HG02852 (cell line): ENCODE measurements around the gene C19orf85.
"Not testable (repeated sequence)": the region's sequence is repeated elsewhere in the genome, so short reads cannot be mapped to it uniquely, and the experiment has no call there.

ENCODE experiments used
- ATAC-seq: cut with Tn5 transposase; IDR thresholded peaks from one replicate; pipeline ENCODE4 v1.9.1; 2021; ENCODE audit warnings: mild to moderate bottlenecking, moderate library complexity; ENCODE audit not compliant: unreplicated experiment

The C19orf85 gene

DNA sequence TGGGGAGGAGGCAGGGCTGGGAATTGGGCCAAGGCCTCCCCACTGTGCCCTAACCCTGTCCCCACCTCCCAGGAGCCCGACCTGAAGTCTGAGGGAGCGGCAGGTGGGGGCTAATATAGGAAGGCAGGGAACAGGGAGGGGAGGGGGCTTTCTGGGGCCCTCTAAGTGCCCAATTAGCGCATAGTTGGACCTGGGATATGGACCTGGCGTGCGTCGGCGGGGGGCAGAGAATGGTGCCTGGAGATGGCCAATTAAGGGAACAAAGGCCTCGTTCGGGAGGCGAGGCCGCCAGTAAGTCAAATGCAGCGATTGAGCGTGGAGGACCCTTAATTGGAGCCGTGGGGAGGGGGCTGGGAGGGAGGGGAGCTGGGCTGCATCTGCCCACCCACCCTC lies at the start of gene C19orf85:
C19orf85 (minus strand) TSS at position 90 of the 393 bp plus-strand sequence. CDS start 197 bp downstream, outside the sequence.
- ATAC-seq = no peak

DNA sequence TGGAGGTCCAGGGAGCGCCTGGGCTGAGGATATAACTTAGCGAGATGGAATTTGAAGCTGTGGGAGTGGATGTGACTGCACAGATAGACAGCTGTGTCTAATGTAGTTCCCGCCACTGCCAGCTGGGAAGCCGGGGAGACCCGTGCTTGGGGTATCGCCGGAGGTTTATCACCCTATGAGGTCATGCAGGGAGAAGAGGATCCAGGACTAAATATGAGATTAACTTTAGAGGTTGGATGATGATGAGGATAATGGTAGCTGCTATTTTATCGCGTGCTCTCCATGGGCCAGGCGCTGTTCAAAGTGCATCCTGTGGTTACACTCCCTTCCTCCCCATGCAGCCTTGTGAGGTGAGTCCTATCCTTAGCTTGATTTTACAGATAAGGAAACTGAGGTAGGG lies 43.6 kb upstream of the C19orf85 start:
- no peak for ATAC-seq

DNA sequence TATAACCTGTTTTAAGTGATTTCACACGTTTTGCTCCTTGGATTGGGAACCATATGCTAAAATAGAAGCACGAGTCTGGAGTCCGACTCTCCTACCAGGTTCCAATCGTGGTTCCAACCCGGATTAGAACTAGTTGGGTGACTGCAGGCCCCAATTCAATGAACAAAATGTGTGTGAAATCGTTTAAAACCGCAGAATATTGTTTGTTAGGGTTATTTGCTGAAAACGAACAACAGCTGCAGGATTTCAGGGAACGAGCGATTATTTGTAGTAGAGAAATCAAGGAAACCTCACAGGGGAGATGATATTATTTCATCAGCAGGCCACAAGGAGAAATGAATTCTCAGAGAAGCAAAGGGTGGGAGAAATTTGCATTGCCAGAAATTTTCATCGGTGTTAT lies 40.4 kb upstream of the C19orf85 start:
- no peak for ATAC-seq

DNA sequence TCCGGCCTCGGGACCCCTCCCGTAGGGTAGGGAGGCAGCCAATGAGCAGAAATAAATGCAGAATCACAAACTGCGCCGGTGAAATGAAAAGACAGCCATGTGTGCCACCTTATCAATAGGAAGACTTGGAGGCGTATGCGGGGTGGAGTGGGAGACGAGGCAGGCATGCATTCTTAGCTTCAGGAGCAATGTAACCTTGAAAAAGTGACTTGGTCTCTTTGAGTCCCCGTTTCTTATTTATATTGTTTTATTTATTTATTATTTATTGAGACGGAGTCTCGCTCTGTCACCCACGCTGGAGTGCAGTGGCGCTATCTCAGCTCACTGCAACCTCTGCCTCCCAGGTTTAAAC lies 39.7 kb upstream of the C19orf85 start:
- ATAC-seq = no peak

DNA sequence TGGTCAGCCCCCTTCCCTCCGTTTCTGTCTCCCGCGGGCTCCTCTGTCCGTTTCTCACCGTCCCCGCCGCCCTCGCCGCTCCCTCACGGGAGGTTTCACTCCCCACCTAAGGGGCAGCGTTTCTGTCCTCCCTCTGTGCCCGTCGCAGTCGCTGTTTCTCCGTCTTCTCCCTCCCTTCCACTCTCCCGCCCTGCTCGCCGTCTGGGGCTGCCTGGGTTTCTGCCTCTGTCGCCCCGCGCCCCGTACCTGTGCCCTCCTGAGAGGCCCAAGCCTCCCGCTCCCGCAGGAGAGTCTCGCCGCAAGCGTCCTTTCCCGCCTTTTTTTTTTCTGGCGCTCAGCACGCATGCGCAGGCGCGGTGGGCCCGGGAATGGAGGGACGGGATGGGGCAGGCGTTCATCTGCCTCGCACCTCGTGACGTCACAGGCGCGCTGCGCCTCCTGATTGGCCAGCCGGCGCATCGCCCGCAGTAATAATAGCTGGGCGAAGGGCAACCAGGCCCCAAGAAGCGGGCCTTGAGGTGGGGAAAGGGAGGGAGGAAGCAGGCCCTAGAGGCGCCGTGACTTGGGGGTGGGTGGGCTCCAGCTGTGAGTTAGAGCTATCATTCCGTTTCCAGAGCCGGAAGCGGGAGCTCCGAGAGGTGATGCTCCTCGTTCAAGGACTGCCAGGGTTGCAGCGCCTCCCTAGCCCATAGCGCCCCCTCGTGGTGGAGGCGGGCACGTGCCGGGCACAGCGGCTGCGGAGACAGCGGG lies 39.1 kb upstream of the C19orf85 start:
- peak; percentile 95 for ATAC-seq

DNA sequence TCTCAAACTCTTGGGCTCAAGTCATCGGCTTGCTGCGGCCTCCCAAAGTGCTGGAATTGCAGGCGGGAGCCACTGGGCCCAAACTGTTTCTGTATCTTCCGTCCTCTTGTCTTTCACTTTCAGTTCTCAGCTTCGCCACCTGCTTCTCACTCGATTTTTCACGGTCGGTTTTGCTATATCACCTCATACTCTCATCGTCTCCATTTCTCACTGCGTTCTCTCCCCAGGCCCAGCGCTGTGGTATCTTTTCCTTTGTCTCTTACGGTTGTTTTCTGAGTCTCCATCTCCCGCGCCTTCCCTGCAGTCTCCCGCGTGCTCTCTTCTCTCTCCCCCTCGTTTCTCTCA lies 38.6 kb upstream of the C19orf85 start:
- no peak for ATAC-seq

DNA sequence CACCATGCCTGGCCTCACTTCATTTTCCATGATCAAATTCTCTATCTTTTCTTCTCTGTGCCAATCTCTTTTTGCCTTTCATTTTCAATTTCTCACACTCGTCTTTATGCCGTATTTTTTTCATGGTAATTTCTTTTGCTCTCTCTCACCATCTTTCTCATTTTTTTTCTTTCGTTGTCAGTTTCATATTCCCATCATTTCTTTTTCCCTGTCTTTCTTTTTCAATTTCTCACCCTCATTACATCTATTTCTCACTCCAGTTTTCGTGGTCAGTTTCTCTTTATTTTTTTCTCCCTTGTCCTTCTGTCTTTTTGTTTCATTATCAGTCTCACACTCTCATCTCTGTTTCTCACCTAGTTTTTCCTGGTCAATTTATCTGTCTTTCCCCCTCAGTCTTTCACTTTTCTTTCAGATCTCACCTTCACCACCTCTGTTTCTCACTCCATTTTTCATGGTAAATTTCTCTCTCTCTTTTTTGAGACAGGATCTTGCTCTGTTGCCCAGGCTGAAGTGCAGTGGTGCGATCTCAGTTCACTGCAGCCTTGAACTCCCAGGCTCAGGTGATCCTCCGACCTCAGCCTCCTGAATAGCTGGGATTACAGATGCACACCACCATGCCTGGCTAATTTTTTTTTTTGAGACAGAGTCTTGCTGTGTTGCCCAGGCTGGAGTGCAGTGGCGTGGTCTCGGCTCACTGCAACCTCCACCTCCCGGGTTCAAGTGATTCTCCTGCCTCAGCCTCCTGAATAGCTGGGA lies 37.8 kb upstream of the C19orf85 start:
- no peak for ATAC-seq

DNA sequence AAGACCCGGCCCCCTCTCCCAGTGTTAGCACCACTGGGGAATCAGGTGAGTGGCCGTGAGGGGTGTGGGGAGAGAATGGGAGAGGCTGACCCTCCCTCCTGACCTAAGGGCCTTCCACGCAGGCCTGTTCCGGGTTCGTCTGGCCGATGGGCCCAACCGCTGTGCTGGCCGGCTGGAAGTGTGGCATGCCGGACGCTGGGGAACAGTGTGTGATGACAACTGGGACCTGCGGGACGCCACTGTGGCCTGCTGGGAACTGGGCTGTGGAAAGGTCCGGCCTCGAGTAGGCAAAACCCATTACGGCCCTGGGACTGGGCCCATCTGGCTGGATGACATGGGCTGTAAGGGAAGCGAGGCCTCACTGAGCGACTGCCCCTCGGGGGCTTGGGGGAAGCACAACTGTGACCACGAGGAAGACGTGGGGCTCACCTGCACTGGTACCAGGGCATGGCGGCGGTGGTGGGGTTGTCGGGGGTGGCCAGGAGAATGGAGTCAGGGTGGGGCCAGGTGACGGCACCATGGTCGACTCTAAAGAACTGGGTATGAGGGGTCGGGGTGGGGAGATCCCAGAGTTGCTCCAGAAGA lies 35.9 kb upstream of the C19orf85 start:
- no peak for ATAC-seq

DNA sequence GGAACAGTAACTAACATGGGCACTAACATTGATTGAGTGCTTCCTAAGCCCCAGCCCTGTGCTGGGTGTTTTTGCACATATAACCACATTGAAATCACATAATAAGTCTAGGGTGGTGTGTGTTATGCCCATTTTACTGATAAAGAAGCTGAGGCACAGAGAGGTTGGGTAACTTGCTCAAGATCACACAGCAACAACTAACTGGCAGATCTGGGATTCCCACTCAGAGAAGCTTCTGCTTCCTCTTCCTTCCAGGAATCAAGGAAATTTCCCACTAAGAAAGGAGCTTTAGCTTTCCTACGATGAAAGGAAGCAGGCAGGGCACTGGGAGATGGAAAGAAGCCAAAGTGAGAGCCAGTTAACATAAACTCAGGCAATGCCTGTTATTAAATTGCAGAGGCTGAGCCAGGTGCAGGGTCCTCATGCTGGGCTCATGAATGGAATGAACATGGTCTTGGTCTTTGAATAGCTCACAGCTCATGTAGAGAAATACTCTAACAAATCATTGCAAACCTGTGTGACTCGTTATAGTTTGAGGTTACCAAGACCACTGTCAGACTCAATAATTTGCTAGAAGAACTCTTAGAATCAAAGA lies 33.8 kb upstream of the C19orf85 start:
- ATAC-seq = no peak

DNA sequence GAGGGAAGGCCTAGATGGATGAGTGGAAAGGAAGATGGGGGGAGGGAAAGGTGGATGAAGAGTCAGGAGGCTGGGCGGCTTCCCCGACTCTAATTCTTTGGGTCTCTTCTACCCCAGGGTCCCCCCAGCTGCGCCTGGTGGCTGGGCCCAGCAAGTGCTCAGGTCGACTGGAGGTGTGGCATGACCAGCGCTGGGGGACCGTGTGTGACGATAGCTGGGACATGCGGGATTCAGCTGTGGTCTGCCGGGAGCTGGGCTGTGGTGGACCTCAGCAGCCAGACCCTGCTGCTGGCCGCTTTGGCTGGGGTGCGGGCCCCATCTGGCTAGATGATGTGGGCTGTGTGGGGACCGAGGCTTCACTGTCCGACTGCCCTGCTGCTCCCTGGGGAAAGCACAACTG lies 33.2 kb upstream of the C19orf85 start:
- no peak for ATAC-seq

DNA sequence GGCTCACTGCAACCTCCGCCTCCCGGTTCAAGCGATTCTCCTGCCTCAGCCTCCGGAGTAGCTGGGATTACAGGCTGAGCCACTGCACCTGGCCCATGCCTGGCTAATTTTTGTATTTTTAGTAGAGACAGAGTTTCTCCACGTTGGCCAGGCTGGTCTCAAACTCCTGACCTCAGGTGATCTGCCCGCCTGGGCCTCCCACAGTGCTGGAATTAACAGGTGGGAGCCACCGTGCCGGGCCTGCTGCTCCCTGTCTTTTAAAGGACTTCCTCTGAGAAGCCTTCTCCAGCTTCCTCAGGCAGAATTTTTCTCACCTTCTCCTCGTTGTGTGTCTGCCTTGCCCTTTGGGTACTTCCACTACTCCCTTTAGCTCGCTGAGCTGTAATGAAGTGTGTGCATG lies 32.3 kb upstream of the C19orf85 start:
- ATAC-seq = not testable (repeated sequence)

DNA sequence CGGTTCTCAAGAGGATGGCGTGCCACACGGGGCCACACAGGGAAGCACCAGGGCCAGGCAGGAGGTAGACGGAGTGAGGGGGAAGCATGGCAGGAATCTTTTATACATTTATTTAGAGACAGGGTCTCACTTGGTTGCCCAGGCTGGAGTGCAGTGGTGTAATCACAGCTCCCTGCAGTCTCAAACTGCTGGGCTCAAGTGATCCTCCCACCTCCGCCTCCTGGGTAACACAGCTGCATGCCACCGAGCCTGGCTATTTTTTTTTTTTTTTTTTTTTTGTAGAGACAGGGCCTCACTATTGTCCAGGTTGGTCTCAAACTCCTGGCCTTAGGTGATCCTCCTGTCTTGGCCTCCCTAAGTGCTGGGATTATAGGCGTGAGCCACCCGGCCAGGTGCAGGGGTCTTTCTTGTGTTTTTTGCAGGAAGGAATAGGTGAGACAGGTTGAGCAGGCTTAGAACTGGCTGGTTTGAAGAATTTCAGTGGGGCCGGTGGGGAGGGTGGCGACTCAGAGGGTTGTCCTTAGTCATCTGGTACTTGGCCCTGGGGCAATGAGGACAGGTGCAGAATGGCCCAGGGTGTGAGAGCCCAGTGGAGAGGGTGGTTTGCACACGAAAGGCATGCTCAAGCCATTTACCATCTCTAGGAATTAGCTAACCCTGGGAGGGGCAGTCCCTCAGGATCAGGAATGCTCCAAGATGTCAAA lies 31.2 kb upstream of the C19orf85 start:
- no peak for ATAC-seq

DNA sequence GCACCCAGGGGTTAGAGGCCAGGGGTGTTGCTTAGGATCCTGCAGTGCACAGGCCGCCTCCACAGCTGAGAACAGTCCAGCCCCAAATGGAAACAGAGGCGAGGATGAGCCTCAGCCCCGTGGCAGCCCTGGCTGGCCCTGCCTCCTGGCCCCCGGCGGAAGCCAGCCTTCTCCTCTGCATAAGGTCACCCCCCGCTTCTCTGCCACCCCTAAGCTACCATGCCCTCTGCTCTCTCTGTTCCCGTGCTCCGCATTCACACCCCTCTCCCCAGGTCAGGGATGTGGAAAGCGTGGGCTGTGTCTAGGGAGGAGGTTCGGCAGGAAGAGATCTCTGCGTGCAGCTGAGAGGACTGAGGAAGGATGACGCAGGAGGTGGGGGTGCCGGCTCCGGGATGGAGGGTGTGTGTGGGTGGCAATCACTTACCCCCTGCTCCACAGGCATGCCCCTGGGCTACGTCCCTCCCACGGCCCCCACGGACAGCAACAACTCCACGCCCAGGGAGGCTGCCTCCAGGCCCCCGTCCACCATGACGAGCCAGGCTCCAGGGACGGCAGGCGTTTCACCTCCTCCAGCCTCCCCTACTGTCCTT lies 29.7 kb upstream of the C19orf85 start:
- no peak for ATAC-seq

DNA sequence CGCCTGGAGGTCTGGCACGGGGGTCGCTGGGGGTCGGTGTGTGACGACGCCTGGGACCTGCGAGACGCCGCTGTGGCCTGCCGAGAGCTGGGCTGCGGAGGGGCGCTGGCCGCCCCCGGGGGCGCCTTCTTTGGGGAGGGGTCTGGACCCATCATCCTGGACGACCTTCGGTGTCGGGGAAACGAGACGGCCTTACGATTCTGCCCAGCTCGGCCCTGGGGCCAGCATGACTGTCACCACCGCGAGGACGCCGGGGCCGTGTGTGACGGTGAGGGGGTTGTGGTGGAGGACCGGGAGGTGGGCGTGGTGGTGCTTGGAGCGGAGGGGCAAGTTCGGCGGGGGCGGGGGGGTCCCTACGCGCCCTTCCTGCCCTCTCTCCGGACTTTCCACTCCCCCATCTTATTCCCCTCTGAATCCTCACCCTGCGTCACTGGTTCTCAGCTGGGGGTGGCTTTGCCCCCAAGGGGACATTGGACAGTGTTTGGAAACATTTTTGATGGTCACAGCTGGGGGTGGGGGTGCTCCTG lies 29.2 kb upstream of the C19orf85 start:
- ATAC-seq = no peak

DNA sequence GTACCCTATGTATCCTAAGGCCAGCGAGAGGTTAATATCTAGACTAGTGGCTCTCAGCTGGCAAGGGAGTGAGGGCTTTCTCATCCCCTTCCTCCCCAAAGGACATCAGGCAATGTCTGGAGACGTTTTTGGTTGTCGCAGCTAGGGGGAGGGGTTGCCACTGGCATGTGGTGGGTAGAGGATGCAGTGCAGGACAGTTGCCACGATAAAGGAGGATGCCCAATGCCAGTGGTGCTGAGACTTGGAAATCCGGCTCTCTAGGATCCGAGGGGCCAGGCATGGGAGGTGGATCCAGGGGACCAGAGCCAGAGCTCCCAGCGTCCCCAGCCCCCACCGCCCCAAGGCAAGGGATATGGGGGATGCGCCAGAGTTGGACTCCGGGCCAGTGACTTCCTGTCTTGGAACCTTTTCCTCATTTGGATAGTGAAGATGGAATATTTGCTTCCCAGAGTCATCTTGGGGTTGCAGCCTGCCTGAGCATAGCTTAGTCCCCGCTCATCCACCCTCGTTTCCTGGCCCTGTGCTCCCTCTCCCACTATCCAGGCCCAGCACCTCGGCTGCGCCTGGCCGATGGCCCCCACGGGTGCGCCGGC lies 28.6 kb upstream of the C19orf85 start:
- ATAC-seq = no peak

DNA sequence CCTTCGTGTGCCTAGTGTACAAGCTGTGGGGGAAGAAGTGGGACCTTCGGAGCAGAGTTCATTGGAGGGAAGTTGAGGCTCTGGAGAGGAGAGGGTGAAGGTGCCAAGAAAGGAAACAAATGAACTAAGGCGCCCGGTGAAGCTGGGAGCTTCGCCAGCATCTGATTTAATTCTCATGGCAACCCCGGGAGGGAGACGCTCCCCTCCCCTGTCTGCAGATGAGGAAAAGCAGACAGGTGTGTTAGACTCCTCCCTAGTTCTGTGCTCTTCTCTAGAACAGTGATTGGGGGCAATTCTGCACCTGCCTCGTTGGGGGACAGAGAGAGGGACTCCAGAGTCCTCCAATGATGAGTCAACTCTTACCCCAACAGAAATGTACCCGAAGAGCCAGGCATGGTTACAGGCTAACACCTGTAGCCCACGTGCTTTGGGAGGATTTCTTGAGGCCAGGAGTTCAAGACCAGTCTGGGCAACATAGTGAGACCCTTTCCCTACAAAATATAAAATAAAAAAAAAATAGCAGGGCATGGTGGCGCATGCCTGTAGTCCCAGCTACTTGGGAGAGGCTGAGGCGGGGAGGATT lies 27.9 kb upstream of the C19orf85 start:
- no peak for ATAC-seq

DNA sequence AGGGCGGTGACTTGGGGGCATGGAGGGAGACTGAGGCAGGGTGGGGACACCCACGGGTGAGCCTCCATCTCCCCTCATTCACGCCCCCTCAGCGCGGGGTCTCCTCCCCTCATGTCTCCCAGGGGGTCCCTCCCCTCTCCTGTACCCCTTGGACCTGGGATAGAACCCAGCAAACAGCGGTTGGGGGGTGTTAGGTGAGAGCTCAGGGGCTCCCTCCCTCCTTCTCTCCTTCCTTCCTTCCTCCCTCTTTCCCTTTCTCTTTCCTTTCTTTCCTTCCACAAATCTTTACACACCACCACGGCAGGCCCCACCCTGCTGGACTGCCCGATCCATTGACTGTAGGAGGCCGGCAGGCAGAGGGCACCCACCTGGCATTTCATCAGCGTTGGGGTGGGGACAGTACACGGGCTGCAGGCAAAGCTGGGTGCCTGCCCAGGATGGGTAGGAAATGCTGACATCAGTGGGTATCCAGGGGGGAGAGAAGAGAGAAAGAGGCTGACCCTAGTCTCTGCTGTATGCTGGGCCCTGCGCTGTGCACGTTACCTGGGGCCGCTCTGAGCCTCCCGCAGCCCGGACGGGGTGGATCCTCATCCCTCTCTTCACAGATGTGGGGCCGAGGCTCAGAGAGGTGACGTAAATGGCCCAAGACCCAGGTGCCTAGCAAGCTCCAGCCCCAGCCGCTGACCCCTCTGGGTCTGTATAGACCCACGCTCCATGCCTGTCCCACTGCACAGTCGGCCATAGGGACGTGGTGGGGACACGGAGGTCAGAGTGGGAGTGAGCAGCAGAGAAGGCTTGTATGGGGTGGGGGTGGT lies 27.2 kb upstream of the C19orf85 start:
- no peak for ATAC-seq

DNA sequence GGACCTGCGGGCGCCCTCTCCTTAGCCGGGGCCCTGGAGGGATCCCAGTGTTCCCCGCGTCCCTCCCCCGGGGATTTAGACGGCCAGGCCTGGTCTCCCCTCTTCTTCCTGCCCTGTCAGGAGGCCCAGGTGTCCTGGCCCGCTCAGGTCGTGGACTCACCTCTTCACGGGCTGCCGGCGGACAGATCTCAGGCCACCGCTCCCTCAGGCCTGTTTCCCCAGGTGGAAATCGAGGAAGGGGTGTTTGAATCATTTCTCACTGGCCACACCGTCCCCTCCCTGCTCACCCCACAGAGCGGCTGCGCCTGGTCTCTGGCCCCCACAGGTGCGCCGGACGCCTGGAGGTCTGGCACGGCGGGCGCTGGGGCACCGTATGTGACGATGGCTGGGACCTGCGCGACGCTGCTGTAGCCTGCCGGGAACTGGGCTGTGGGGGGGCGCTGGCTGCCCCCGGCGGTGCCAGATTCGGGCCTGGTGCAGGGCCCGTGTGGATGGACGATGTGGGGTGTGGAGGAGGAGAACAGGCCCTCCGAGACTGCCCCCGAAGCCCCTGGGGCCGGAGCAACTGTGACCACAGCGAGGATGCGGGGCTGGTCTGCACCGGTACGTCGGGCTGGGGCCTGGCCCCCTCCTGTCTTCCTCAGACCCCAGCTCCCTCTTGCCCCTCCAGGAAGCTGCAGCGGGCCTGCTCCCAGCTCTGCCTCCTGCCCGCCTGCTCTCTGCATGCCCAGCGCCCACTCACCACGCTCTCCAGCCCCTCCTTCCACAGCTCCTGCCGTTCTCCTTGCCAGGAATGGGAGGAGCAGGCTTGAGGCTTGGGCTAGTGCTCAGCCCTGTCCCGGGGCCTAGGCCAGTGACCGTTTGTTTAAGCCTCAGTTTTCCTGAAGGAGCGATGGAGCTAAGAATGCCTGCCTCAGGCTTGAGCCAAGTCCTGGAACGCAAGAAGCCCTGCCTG lies 26.2 kb upstream of the C19orf85 start:
- no peak for ATAC-seq
